NCI-H1105 (cell line): ENCODE data around the gene ARGLU1.

Source experiments
- DNase-seq: peaks from one replicate; lab custom pipeline; 2025; lab: John Stamatoyannopoulos, UW

The ARGLU1 gene

DNA sequence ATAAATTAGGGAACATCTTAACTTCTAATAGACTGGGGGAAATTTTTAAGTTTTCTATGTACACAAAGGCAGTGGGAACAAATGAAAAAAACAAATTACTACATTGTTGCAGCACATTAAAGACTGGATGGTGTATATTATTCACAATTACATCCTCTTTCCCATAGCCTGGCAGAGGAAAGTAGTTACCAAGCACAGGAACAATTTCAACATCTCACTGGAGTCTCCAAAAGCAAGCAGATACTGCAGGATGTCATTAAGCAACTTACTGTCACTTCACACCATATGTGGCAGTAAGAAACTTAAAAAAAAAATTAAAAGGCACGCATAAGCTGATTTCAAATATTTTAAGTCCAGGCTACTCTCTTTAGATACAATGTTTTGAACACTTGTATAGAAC lies 26.1 kb downstream of the ARGLU1 start:
- DNase-seq: no peak

DNA sequence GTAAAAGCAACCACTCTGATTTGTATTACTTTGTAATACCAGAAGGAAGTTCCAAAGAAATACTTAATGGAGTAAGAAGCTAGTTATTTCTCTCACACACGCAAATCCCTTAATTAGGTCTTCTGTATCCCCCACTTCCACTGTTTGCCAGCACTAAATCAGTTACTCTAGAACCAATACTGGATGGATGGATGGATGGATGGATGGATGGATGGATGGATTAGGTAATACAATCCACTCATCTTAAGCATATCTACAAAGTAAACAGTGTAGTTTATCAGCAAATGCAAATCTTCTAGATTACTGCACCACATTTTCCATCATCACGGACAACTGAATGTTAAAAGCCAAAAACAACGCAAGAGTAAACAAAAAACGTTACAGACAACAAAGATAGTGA lies 27.3 kb downstream of the ARGLU1 start:
- DNase-seq: no peak

- no peak for DNase-seq
Observed at GRCh38 chr13:106537521-106537920, 30.4 kb downstream of the ARGLU1 start.

- DNase-seq: peak; percentile 93
Observed at GRCh38 chr13:106536244-106537034, 31.5 kb downstream of the ARGLU1 start.

DNA sequence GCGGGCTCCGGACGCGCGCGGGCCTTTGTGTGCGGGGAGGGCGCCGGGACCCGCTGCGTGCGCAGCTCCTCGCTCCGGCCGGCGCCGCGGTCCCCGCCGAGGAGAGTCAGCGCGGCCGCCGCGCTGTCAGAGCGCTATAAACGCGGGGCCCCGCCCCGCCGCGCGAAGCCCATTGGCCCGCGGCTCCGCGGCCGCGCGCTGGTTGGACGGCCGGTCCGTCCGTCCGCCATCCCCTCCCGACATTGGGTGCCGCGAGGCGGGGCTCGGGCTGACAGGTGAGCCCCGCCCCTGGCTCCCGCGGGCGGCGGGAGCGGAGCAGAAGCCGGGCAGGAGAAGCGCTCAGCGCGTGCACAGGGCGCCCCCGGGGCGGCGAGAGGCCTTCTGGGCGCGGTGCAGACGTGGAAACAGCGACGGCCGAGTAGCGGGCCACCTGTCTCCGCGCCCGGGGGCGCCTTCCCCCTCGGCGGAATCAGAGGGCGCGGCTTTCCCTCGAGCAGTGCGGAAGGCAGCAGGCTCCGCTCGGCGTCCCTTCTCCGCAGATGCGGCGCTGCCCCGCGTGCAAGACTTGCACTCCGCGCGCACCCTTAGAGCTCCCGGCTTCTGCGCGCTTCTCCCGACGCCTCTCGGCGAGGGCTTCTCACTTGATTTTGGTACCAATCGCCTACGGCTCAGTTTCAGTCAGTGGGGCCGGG lies 32.2 kb downstream of the ARGLU1 start, which contains the start of gene EFNB2:
TSS of gene EFNB2 (minus strand) at position 111 of the 692 bp plus-strand sequence. CDS start 698 bp downstream, outside the sequence.
- peak; percentile 98 for DNase-seq

DNA sequence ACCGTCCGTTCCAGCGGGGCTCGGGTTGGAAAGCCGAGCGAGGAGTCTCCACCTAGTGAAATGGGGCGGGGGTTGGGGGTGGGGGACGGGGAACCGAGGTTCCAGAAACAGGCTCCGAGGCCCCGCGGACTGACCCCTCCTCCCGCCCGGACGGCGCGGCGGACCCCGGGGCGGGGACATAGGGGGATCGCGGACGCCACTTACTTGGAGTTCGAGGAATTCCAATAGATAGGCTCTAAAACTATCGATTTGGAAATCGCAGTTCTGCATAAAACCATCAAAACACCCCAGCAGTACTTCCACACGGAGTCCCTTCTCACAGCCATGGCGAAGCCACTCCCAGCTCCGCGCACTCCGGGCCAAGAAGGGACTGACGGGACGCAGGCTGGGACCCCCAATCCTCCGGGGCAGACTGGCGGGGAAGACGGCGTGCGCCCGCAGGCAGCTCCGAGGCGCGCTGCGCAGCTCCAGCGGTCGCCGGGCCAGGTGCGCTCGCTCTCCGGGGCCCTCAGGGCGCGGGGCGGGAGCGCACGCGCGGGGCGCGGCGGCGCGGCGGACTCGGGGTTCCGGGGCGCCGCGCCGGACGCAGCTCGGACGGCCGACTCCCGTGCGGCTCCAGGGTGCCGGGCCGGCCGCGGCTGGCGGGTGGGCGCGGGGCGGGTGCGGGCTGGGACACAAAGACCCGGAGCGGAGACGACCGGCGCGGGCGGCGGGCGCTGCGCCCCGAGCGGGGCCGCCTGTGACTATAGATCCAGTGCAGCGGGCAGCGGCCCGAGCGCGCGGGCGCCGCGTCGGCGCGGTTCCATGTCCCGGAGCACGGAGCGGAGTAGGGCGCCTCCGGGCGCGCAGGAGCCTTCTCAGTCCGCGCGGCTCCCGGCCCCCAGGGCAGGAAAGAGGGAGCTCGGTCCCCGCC lies 33.0 kb downstream of the ARGLU1 start:
- DNase-seq: peak; percentile 69

DNA sequence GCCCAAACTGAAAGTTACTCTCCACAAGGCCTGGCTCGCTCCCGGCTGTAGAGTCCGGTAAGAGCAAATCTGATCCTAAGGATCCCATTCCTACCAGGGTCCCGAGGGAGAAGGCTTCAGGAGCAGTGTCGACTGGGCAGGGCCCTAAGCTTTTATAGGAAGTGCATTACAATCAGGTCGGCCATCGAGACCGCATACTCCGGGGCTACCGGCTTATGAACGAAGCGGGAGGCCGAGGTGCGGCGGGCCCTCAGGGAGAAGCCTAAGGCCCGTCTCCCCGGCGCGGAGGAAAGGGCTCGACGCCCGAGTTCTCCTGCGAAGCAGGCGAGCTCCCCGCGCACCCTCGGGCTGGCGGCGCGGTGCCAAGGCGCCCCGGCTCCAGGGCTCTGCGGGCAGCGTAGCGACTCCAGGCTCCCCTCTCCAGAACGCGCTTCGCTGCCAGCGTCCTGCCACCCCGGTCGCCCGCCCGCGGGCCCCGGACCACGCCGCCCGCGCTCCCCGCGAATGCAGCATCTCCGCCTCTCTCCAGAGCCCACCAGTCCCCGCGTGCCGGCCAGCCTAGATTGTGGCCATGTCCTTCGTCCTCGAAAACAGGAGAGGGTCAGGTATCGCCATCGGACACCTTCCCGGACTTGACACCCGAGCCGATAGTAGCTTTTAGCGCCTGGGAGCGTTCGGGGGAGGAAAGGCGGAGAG lies 33.8 kb downstream of the ARGLU1 start:
- DNase-seq: peak; percentile 79

DNA sequence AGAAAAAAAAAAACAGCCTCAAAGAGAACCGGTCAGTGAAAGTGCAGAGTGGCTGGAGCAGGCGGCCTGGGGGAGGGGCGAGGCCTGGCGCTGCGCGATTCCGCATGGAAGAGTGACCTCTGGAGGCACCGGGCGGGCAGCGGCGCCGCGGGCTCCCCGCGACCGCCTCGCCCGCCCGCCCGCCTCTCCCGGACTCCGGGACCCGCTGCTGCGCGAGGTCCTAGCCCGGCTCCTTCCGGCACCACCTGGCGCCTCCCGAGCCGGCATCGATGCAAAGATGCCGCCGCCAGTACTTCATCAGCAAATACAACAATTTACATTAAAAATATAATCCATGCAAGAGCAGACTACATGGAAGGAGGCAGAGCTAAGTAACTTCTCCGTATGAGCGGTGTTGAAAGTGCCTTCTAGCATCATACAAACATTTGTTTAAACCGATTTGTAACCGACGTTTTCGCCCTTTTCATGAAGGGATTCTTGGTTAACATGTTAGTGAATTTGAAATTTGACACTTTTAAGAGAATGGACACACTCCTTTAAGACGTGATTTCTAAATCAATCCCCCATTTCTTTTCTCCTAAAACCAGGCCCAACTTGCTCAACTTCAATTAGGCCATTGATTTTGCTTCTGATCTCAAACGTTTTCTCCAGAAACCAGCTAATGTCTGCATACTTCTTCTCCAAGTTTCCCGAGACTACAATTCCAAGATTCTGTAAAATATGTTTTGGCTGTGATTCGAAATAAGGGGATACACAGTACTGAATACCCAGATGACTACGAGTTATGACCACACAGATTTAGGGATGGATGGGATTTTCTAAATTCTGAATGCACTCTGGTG lies 34.6 kb downstream of the ARGLU1 start:
- DNase-seq: peak; percentile 84

GRCh38 chr13:106532111-106532929 lies 35.6 kb downstream of the ARGLU1 start:
- DNase-seq: no peak

DNA sequence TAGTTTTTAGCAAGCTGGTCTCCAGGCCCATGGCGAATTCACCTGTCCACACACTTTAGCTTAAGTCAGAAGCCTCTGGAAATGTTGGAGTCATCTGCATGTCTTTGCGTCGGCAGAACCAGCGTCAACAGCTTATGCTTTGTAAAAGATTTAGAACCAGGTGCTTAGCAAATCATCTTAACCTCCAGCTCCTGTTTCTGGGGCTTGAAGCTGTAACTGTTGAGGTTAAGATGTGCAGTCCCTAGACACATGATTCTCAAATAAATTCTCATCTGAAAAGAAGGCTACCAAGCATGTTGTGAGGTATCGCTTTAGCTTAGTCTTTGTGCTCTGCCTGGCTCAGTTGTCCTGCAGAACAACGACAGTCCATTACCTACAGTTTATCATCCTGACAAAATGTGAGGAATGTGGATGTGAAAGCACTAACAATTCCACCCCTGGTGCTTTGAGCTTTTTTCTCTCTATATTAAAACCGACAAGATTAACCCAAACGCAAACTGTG lies 36.9 kb downstream of the ARGLU1 start:
- DNase-seq: no peak

DNA sequence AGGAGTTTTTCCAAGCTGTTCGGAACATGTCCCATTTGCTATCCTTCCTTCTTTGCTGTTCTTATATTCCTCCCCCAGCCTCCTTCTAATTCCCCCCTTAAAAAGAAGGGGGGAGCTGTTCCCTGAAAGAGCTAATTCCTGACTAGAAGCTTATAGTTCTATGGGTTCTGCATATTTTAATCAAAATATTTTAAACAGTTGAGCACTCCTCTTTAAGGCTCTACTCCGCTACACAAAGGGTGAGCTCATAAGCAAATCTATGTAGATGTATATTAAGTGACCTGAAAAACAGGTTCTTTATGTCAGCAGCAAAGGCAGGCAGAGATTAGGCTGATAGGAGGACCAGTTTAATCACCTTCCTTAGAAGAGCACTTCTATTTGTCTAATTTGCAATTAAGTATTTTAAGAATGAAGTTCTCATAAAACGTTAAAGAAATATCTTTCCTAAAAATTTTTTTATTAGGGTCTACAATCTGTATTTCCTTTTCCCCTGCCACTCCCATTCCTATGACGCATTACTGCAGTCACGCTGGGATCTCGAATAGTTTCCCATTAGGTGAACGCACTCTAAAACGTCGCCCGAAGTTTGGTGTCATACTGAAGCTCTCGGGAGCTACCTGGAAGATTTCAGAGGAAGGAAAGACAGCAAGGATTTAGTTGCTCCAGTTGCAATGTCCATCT lies 37.6 kb downstream of the ARGLU1 start:
- no peak for DNase-seq

- DNase-seq: no peak
Observed at GRCh38 chr13:106529415-106530170, 38.3 kb downstream of the ARGLU1 start.

DNA sequence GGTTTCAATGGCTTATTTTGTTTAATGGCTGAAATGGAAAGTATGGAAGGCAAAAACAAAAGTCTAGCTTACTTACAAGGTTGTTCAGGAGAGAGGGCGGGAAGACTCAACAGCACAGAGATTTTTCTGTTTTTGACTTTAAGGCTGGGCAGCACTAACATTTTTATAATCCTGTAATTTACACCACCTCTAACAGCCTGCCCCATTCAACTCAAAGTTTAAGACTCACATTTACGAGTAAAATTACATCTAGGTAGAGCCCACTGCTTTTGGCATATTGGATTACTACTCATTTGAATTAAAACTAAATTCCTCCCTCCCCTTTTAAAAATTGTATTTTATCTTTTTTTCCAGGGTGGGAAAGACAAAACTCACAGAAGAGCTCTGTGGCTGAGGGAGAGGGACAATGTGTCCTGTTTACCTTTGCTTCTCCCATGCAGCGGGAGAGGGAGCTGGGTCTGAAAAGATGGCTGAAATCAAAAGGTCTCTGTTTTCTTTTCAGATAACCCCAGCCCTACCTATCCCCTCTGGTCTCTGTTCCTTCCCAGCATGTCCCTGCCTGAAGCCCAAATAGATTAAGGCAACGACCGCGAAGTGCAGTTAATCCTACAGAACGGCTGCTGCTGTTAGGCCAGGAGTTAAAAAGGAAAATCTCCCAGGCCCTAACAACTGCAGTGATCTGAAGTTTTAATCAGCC lies 39.1 kb downstream of the ARGLU1 start:
- DNase-seq: no peak

GRCh38 chr13:106527826-106528225 lies 40.1 kb downstream of the ARGLU1 start:
- DNase-seq: no peak

DNA sequence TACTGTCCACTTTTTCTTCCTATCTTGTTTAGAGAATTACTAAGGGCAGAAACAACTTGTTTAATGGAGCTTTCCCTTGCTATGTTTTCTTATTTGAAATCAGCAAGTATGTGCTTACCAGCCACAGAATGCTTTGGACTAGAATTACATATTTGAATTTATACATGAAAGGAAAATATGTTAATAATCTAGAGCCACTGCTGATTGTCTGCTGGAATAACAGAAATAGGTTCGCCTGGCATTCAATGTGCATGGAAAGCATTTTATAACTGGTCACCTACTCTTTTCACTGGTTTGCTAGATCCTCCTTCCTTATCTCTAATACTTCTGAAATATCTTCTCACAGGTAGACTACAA lies 40.5 kb downstream of the ARGLU1 start:
- DNase-seq: no peak

GRCh38 chr13:106526738-106527444 lies 41.0 kb downstream of the ARGLU1 start:
- DNase-seq: no peak

- no peak for DNase-seq
Observed at GRCh38 chr13:106525865-106526264, 42.1 kb downstream of the ARGLU1 start.
